GM19043 (cell line): ENCODE results near the gene SMIM10.
"Not testable (repeated sequence)": the region's sequence is repeated elsewhere in the genome, so short reads cannot be mapped to it uniquely, and the experiment has no call there.

Source experiments
- ATAC-seq: cut with Tn5 transposase; IDR thresholded peaks from one replicate; pipeline ENCODE4 v1.9.1; 2021; ENCODE audit warnings: low read depth; ENCODE audit not compliant: unreplicated experiment

SMIM10 gene

DNA sequence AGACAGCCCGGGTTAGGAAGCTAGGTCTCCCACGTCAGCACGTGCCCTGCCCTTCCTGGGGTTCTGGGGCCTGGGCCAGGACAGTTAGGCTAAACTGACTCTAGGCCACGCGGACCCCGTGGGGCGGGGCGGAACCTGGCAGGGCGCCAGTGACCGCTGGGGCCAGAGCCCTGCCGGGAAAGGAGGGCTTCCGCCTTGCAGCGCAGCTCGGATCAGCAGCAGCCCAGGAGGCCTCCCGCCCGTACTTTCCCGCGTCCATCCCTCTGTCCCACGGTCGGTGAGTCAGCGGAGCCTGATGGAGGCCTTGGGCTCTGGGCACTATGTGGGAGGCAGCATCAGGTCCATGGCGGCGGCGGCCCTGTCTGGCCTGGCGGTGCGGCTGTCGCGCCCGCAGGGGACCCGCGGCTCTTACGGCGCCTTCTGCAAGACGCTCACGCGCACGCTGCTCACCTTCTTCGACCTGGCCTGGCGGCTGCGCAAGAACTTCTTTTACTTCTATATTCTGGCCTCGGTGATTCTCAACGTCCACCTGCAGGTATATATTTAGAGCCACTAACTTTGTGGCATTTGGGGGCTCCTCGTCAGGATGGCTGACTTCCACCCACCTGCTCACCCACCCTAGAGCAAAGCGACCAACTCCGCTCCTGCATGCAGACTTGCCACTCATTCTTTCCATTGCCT lies at the start of gene SMIM10:
TSS of gene SMIM10 (plus strand) at position 191 of the 681 bp plus-strand sequence. CDS start at position 296, 105 bp downstream.
- peak; percentile 68 for ATAC-seq

GRCh38 chrX:134946364-134946763 lies 44.4 kb upstream of the SMIM10 start:
- not testable (repeated sequence) for ATAC-seq

DNA sequence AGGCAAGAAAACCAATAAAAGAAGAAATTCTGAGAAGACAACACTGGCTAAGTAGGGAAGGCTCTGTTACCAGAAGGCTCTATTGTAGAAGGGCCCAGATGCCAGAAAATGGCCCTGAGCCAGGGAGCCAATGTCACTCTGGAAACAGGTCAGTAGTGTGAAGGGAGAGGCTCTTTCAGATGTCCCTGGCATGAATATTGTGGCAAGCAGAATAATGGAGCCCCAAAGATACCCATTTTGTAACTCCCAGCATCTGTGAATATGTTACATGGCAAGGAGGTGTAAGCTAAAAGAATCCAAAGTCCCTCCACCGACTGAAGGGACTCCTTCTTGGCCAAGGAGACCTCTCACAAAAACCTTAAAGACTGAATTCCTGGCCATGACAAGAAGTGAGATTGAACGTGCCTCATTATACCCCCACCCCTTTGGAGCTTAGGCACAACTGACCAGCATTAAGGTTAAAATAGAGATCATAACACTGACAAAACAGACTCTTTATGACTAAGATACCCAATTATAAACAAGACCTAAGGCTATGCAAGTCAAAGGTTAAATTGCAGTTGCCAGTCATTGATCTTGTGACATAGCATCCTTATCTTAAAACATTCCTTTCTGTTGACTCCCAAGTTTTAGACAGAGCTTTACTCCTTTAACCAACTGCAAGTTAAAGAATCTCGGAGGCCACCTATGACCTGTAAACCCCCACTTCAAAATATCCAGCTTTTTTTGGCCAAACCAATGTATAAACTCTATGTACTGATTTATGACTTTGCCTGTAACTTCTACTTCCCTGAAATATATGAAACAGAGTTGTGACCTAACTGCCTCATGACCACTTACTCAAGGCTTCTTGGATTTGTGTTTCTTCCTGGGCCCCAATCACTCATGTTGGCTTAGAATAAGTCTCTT lies 42.2 kb upstream of the SMIM10 start:
- ATAC-seq: no peak

- no peak for ATAC-seq
These were observed 41.5 kb upstream of the SMIM10 start for GRCh38 chrX:134949271-134949670.

- ATAC-seq: no peak
These were observed 33.0 kb upstream of the SMIM10 start for GRCh38 chrX:134957836-134958235.

DNA sequence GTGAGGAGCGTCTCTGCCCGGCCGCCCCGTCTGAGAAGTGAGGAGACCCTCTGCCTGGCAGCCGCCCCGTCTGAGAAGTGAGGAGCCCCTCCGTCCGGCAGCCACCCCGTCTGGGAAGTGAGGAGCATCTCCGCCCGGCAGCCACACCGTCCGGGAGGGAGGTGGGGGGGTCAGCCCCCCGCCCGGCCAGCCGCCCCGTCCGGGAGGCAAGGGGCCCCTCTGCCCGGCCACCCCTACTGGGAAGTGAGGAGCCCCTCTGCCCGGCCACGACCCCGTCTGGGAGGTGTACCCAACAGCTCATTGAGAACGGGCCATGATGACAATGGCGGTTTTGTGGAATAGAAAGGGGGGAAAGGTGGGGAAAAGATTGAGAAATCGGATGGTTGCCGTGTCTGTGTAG lies 30.4 kb upstream of the SMIM10 start:
- not testable (repeated sequence) for ATAC-seq

DNA sequence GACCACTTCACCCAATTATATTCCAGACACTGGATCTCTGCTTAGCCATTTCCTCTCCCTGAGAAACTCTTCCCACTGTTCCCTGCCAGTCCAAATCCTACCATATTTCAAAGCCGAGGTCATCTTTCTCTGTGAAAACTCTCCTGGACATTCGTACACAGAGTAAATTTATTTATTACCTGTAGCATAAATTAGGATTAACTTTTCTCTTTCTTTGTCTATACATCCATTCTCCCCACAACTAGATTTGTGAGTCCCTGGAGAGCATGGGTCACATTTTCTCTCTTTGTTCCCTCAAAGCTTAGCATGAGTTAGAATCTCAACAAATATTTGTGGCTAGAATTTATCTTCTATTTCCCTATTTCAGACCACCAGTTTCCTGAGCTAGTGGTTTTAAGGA lies 27.8 kb upstream of the SMIM10 start:
- ATAC-seq: no peak

- no peak for ATAC-seq
These were observed 21.1 kb upstream of the SMIM10 start for GRCh38 chrX:134969726-134970125.

- ATAC-seq: no peak
These were observed 18.9 kb upstream of the SMIM10 start for GRCh38 chrX:134971926-134972325.

DNA sequence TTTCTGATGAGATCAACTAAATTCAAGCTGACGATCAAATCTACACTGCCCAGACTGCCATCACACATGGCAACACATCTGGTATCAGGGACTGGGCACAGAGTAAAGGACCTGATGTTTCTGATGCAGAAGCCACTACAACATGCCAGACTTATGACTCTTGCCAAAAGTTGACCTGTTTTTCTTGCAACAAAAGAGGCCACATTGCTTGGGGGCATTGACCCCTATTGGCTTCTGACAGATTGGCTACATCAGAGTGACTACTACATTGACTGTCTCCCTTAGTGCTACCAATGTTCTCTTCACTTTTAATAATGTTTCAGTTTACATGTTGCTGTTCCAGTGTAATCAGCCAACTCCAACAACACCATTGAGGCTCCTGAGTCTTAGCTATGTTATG lies 15.3 kb upstream of the SMIM10 start:
- ATAC-seq: no peak

DNA sequence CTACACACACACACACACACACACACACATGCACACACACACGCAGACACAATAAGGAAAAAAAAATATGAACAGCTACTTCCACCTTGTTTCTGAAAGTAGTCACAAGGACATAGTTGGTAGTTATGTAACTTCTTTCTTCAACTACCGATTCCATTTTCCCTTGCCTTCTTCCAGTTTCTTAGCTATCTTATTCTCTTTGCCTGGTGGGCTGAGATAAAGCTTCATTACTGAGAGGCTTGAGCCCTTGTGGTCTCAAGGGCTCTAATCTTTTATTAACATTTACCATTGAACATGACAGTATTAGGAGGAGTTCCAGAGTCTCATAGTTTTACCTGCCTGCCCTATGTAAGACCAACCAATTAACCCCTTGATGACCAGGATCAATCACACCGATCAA lies 8.9 kb upstream of the SMIM10 start:
- ATAC-seq: no peak

GRCh38 chrX:134982748-134983147 lies 8.0 kb upstream of the SMIM10 start:
- no peak for ATAC-seq

GRCh38 chrX:134985479-134985878 lies 5.3 kb upstream of the SMIM10 start:
- no peak for ATAC-seq

DNA sequence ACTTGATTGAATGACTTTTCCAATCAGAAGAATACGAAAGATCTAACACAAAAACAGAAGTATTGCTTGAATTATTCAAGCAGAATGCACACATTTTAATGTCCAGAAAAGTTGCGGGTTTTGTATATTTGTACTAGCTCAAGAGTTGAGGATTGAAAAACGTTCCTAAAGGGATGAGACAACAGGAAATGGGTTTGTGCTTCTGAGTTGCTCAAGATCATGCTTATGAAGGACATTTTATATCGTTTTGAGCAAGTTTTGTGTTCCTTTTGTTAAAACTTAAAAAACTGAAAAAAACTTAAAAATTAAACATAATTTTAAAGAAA lies 353 bp upstream of the SMIM10 start:
- ATAC-seq: no peak

DNA sequence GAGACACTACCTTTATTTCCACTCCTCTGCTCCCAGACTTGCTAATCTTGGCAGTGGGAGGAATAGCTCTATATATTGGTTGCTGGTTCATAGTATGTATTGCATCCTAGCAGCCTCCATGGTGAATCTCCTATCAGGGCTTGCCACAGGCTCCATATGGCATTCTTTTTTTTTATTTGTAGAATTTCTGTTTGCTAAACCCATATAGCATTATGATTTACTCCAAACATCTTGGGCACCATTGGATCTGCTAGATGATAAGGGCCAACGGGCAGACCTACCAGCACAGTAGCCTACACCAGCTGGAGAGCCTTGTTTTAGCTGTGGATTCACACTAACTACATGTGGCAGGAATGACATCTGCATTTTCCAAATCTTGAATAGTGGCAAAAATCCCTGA lies 6.9 kb downstream of the SMIM10 start:
- ATAC-seq: no peak

GRCh38 chrX:134998246-134998645 lies 7.5 kb downstream of the SMIM10 start:
- no peak for ATAC-seq

GRCh38 chrX:134999469-134999868 lies 8.7 kb downstream of the SMIM10 start:
- ATAC-seq: no peak

DNA sequence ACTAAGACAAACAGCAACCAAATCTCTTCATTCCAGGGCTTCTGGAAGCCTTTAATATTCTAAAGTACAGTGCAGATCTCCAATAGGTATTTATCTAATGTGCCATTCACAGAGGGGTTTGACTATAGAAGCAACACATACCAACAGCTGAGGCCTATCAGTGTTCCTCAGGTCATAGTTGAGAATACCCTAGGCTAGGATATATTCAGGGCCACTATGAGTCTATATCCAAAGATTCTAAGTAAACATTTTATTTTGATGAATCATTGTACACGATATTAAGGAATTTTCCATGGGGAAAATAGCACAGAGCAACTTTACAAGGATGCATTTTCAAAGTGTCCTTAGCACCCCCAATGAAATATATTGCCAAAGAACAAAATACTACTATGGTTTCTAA lies 9.7 kb downstream of the SMIM10 start:
- no peak for ATAC-seq

- peak; percentile 97 for ATAC-seq
These were observed 13.3 kb downstream of the SMIM10 start for GRCh38 chrX:135003876-135004623.

GRCh38 chrX:135006187-135006586 lies 15.4 kb downstream of the SMIM10 start:
- ATAC-seq: no peak

DNA sequence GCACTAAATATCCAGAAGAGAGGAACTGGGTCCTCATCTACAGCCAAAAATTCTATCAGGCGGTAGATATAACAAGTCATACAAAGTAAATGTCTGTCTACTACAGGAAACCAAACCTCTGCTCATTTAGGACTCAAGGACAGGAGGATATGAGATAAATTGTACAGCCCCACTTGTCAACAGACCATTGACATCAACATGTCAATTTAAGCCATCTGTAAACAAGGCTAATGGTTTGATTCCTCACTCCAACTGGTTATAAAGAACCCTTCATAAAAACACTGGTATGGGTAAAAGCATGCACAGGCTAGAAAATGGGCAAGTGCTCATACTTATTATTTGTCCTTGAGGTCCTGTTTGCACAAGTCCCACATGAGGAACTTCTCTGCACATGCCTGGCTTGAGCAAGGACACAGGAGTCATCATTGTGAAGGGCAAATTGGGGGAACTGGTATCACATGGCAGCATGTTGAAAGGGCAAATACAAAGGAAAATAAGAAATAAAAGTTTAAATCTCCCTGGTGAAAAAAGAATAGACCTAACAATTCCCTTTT lies 18.3 kb downstream of the SMIM10 start:
- no peak for ATAC-seq
